HEK293 (cell line): Measurements from ENCODE around the gene ANKRD35.
A peak's percentile ranks its signal among the peaks of the same experiment; 100 is the strongest.

Source experiments
- CTCF ChIA-PET: fragments of 350-600 bp; formaldehyde crosslinking; extraction: SDS; loops from one replicate; lab custom pipeline; 2021; ENCODE audit warnings: antibody characterized with exemption; lab: Yijun Ruan, JAX
- POLR2A ChIA-PET: fragments of 300-600 bp; formaldehyde crosslinking; extraction: SDS; loops from one replicate; lab custom pipeline; 2020; ENCODE audit warnings: antibody characterized with exemption, inconsistent platforms; lab: Yijun Ruan, JAX
- H3K27ac ChIP-seq: fragments of 200-500 bp; sonication (Bioruptor generic); 2 replicates; pipeline ENCODE4 v1.5.1; 2014; ENCODE audit warnings: low read depth, low read length, control low read depth, inconsistent platforms; ENCODE audit errors: extremely low read depth
- H3K36me3 ChIP-seq, 2 experiments: fragments of 200-500 bp in 1 of 2; sonication (Bioruptor generic) in 1 of 2; 1 replicate in 1 of 2; 2 replicates in 1 of 2; pipeline ENCODE4 v1.5.1; 2014 to 2017; ENCODE audit warnings: inconsistent platforms in 2 of 2, low read length in 2 of 2; ENCODE audit not compliant: control insufficient read depth in 2 of 2, insufficient read depth in 1 of 2
- H3K4me1 ChIP-seq: fragments of 200-500 bp; sonication (Bioruptor generic); 2 replicates; pipeline ENCODE4 v1.5.1; 2014; ENCODE audit warnings: mild to moderate bottlenecking, low read length, inconsistent platforms; ENCODE audit not compliant: control insufficient read depth, insufficient read depth
- H3K4me3 ChIP-seq: 2 replicates; pipeline ENCODE4 v1.5.1; 2011; ENCODE audit warnings: low read depth, mild to moderate bottlenecking, control low read depth, low read length, moderate library complexity
- H3K9me3 ChIP-seq: fragments of 200-500 bp; sonication (Bioruptor generic); 2 replicates; pipeline ENCODE4 v1.5.1; 2014; ENCODE audit warnings: low read depth, low read length, inconsistent platforms; ENCODE audit not compliant: control insufficient read depth, insufficient read depth
- EGR2 ChIP-seq: fragments of 450-650 bp; formaldehyde crosslinking; IDR thresholded peaks from 2 replicates; pipeline ENCODE4 v1.5.1; 2016; ENCODE audit warnings: low read depth, missing biosample characterization, missing genetic modification characterization
- GLIS2 ChIP-seq: fragments of 450-650 bp; formaldehyde crosslinking; IDR thresholded peaks from 2 replicates; pipeline ENCODE4 v1.5.1; 2016; ENCODE audit warnings: missing biosample characterization, missing genetic modification characterization
- KLF9 ChIP-seq: fragments of 450-650 bp; formaldehyde crosslinking; IDR thresholded peaks from 2 replicates; pipeline ENCODE4 v1.5.1; 2016; ENCODE audit warnings: missing biosample characterization, missing genetic modification characterization, low read depth
- PRDM10 ChIP-seq: fragments of 450-650 bp; formaldehyde crosslinking; IDR thresholded peaks from 2 replicates; pipeline ENCODE4 v1.5.1; 2016; ENCODE audit warnings: missing biosample characterization, missing genetic modification characterization
- SALL2 ChIP-seq: fragments of 450-650 bp; formaldehyde crosslinking; IDR thresholded peaks from 2 replicates; pipeline ENCODE4 v1.5.0; 2017; ENCODE audit warnings: missing biosample characterization, mild to moderate bottlenecking, missing genetic modification characterization, borderline replicate concordance
- SCRT2 ChIP-seq: fragments of 450-650 bp; formaldehyde crosslinking; IDR thresholded peaks from 2 replicates; pipeline ENCODE4 v1.5.1; 2016; ENCODE audit warnings: missing biosample characterization, missing genetic modification characterization
- SETDB1 ChIP-seq: IDR thresholded peaks from one replicate; pipeline ENCODE4 v1.6.1; 2017; ENCODE audit warnings: mild to moderate bottlenecking, low read length, moderate library complexity, mixed read lengths; ENCODE audit not compliant: insufficient read length
- SP2 ChIP-seq: fragments of 450-650 bp; formaldehyde crosslinking; IDR thresholded peaks from 2 replicates; pipeline ENCODE4 v1.5.1; 2016; ENCODE audit warnings: missing biosample characterization, missing genetic modification characterization
- ZBTB7A ChIP-seq: fragments of 450-650 bp; formaldehyde crosslinking; IDR thresholded peaks from 2 replicates; pipeline ENCODE4 v1.5.1; 2016; ENCODE audit warnings: low read depth, missing biosample characterization, missing genetic modification characterization
- ZBTB8A ChIP-seq: fragments of 450-650 bp; formaldehyde crosslinking; IDR thresholded peaks from 2 replicates; pipeline ENCODE4 v1.5.1; 2016; ENCODE audit warnings: missing biosample characterization, missing genetic modification characterization
- ZFP69B ChIP-seq: fragments of 450-650 bp; formaldehyde crosslinking; IDR thresholded peaks from 2 replicates; pipeline ENCODE4 v1.5.1; 2016; ENCODE audit warnings: missing biosample characterization, missing genetic modification characterization
- ZNF140 ChIP-seq: fragments of 450-650 bp; formaldehyde crosslinking; IDR thresholded peaks from 2 replicates; pipeline ENCODE4 v1.5.1; 2016; ENCODE audit warnings: missing biosample characterization, missing genetic modification characterization
- ZNF473 ChIP-seq: fragments of 450-650 bp; formaldehyde crosslinking; IDR thresholded peaks from 2 replicates; pipeline ENCODE4 v1.5.1; 2017; ENCODE audit warnings: missing biosample characterization, missing genetic modification characterization
- ZNF76 ChIP-seq: fragments of 450-650 bp; formaldehyde crosslinking; IDR thresholded peaks from 2 replicates; pipeline ENCODE4; 2016; ENCODE audit warnings: low read depth, missing biosample characterization, missing genetic modification characterization, borderline replicate concordance
- TF ChIP-seq, protein P1 (sequence below): fragments of 450-650 bp; formaldehyde crosslinking; IDR thresholded peaks from 2 replicates; pipeline ENCODE4 v1.5.1; 2016; ENCODE audit warnings: missing biosample characterization, missing genetic modification characterization
- TF ChIP-seq, protein P2 (sequence below): fragments of 450-650 bp; formaldehyde crosslinking; IDR thresholded peaks from 2 replicates; pipeline ENCODE4 v1.5.1; 2016; ENCODE audit warnings: missing biosample characterization, missing genetic modification characterization

Gene ANKRD35

GRCh38 chr1:145858238-145858900 lies 27.3 kb downstream of the ANKRD35 start:
- H3K27ac ChIP-seq, result peak overlapping the region; percentile 65; the same call in 1 of the 2 replicates
- H3K9me3 ChIP-seq, result no peaks in the 10 kb centered on the region
- TF ChIP-seq SETDB1 (peak; percentile 69), KLF9 (tag by site-specific recombination) (peak; percentile 77), PRDM10 (tag by site-specific recombination) (peak; percentile 87), GLIS2 (peak; percentile 42), ZNF473 (tag by site-specific recombination) (no peak), ZBTB8A (tag by site-specific recombination) (no peak), SCRT2 (tag by site-specific recombination) (0 out of 2 replicates have a peak, but pooled peaks have one; percentile 28), EGR2 (tag by site-specific recombination) (peak; percentile 17; the same call in 1 of the 2 replicates), ZNF76 (tag by site-specific recombination) (0 out of 2 replicates have a peak, but pooled peaks have one; percentile 15), ZBTB7A (tag by site-specific recombination) (no peak), ZNF140 (tag by site-specific recombination) (peak; percentile 81), SALL2 (no peak), SP2 (tag by site-specific recombination) (peak; percentile 62)
- TF ChIP-seq, protein P1, sequence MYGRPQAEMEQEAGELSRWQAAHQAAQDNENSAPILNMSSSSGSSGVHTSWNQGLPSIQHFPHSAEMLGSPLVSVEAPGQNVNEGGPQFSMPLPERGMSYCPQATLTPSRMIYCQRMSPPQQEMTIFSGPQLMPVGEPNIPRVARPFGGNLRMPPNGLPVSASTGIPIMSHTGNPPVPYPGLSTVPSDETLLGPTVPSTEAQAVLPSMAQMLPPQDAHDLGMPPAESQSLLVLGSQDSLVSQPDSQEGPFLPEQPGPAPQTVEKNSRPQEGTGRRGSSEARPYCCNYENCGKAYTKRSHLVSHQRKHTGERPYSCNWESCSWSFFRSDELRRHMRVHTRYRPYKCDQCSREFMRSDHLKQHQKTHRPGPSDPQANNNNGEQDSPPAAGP, result no peak
- TF ChIP-seq, protein P2, sequence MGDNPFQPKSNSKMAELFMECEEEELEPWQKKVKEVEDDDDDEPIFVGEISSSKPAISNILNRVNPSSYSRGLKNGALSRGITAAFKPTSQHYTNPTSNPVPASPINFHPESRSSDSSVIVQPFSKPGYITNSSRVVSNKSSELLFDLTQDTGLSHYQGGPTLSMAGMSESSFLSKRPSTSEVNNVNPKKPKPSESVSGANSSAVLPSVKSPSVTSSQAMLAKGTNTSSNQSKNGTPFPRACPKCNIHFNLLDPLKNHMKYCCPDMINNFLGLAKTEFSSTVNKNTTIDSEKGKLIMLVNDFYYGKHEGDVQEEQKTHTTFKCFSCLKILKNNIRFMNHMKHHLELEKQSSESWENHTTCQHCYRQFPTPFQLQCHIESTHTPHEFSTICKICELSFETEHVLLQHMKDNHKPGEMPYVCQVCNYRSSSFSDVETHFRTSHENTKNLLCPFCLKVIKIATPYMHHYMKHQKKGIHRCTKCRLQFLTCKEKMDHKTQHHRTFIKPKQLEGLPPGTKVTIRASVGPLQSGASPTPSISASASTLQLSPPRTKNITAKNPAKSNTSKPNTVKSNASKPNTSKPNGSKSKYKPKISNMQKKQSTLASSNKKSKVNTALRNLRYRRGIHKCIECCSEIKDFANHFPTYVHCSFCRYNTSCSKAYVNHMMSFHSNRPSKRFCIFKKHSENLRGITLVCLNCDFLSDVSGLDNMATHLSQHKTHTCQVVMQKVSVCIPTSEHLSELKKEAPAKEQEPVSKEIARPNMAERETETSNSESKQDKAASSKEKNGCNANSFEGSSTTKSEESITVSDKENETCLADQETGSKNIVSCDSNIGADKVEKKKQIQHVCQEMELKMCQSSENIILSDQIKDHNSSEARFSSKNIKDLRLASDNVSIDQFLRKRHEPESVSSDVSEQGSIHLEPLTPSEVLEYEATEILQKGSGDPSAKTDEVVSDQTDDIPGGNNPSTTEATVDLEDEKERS (tag by site-specific recombination), result 0 out of 2 replicates have a peak, but pooled peaks have one; percentile 58
- ChIA-PET POLR2A (interaction anchor here (0.6 to 4.6 kb wide), 25 partner anchors 11 to 577 kb away, joined by 3 to 127 read pairs (median 5); partner anchors contain the start of genes ANKRD34A, LIX1L, NUDT17 and POLR3C), CTCF (interaction anchor here (0.8 to 9.6 kb wide), 8 partner anchors 12 to 174 kb away, joined by 3 to 190 read pairs (median 5); partner anchors contain the start of genes ITGA10 and NUDT17)
- H3K36me3 ChIP-seq, result peaks cover 4 to 37% of the 10 kb centered on the region in 2 experiments
- peak overlapping the region; percentile 68 for H3K4me3 ChIP-seq
- no peaks in the 10 kb centered on the region for H3K4me1 ChIP-seq

DNA sequence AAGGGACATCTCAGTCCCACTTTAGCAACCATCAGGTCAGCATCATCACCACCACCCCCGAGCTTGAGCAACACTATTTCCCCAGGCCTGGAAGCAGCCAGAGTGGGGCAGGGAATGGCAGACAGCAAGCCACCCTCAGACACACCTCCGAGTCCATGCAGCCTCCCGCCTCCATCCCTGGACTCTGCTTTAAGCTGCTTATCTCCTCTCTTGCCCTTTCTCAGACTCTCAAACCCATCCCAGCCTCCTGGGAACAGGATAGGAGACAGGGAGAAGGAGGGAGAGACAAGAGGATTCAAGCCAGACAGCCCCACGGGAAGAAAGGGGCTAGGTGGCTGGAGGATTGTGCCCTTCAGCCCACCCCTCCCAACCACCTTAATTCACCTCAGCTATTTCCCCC lies 28.5 kb downstream of the ANKRD35 start:
- peaks cover 14 to 49% of the 10 kb centered on the region in 2 experiments for H3K36me3 ChIP-seq
- ChIA-PET POLR2A (interaction anchor here (2.9 to 4.6 kb wide), 2 partner anchors 10 to 33 kb away, joined by 23 to 127 read pairs; partner anchors contain the start of genes NUDT17, POLR3C and RNF115), CTCF (interaction anchor here (1.0 to 9.6 kb wide), 3 partner anchors 11 to 53 kb away, joined by 4 to 190 read pairs (median 25); partner anchors contain the start of genes ITGA10 and NUDT17)

More for the DNA sequence above, 28.5 kb downstream of the ANKRD35 start:
- no peak overlapping the region for H3K27ac ChIP-seq
- no peaks in the 10 kb centered on the region for H3K9me3 ChIP-seq
- no peaks in the 10 kb centered on the region for H3K4me1 ChIP-seq
- TF ChIP-seq ZFP69B (tag by site-specific recombination), result no peak
- H3K4me3 ChIP-seq, result no peak overlapping the region
